Skeletal muscle satellite cell (primary cell): ENCODE measurements around the gene CBFA2T3.

ENCODE experiments used
- H3K27me3 ChIP-seq: 2 replicates; pipeline ENCODE4 v1.7.0; 2013; ENCODE audit warnings: low read length; ENCODE audit not compliant: control insufficient read depth, insufficient read depth
- H3K36me3 ChIP-seq: 2 replicates; pipeline ENCODE4 v1.7.0; 2013; ENCODE audit warnings: mild to moderate bottlenecking, control low read depth, low read length; ENCODE audit not compliant: insufficient read depth
- H3K4me1 ChIP-seq: 2 replicates; pipeline ENCODE4 v1.7.0; 2013; ENCODE audit warnings: low read length; ENCODE audit not compliant: control insufficient read depth, insufficient read depth
- H3K4me2 ChIP-seq: 2 replicates; pipeline ENCODE4 v1.7.0; 2013; ENCODE audit warnings: mild to moderate bottlenecking, low read length
- H3K4me3 ChIP-seq: 2 replicates; pipeline ENCODE4 v1.7.0; 2013; ENCODE audit warnings: low read length
- H3K9ac ChIP-seq: 2 replicates; pipeline ENCODE4 v1.7.0; 2013; ENCODE audit warnings: mild to moderate bottlenecking, low read depth, low read length, moderate library complexity
- H3K9me3 ChIP-seq: replicated peaks from 2 replicates; pipeline ENCODE4 v1.7.0; 2013; ENCODE audit warnings: mild to moderate bottlenecking, control low read depth, low read length

Gene CBFA2T3

GRCh38 chr16:88977812-88978607 lies 1.0 kb upstream of the CBFA2T3 start:
- no peaks in the 10 kb centered on the region for H3K36me3 ChIP-seq
- H3K4me1 ChIP-seq, result no peaks in the 10 kb centered on the region
- H3K9ac ChIP-seq, result no peak overlapping the region
- H3K4me3 ChIP-seq, result no peak overlapping the region
- peaks cover 12% of the 10 kb centered on the region for H3K27me3 ChIP-seq
- H3K9me3 ChIP-seq, result no peaks in the 10 kb centered on the region
- no peak overlapping the region for H3K4me2 ChIP-seq

- no peaks in the 10 kb centered on the region for H3K36me3 ChIP-seq
- no peaks in the 10 kb centered on the region for H3K9me3 ChIP-seq
- peaks cover 25% of the 10 kb centered on the region for H3K27me3 ChIP-seq
- no peak overlapping the region for H3K9ac ChIP-seq
- H3K4me1 ChIP-seq, result no peaks in the 10 kb centered on the region
- H3K4me2 ChIP-seq, result no peak overlapping the region
- H3K4me3 ChIP-seq, result no peak overlapping the region
These were observed 515 bp downstream of the CBFA2T3 start for GRCh38 chr16:88976366-88977017.

- no peaks in the 10 kb centered on the region for H3K4me1 ChIP-seq
- no peak overlapping the region for H3K4me2 ChIP-seq
- H3K36me3 ChIP-seq, result no peaks in the 10 kb centered on the region
- no peaks in the 10 kb centered on the region for H3K9me3 ChIP-seq
- H3K4me3 ChIP-seq, result no peak overlapping the region
- no peak overlapping the region for H3K9ac ChIP-seq
- peaks cover 26% of the 10 kb centered on the region for H3K27me3 ChIP-seq
These were observed 1.4 kb downstream of the CBFA2T3 start for GRCh38 chr16:88975511-88976061.

GRCh38 chr16:88974916-88975215 lies 2.1 kb downstream of the CBFA2T3 start:
- no peaks in the 10 kb centered on the region for H3K36me3 ChIP-seq
- no peaks in the 10 kb centered on the region for H3K9me3 ChIP-seq
- no peak overlapping the region for H3K9ac ChIP-seq
- H3K27me3 ChIP-seq, result peaks cover 33% of the 10 kb centered on the region
- no peak overlapping the region for H3K4me3 ChIP-seq
- no peak overlapping the region for H3K4me2 ChIP-seq
- H3K4me1 ChIP-seq, result no peaks in the 10 kb centered on the region

GRCh38 chr16:88974080-88974915 lies 2.7 kb downstream of the CBFA2T3 start:
- Histone ChIP-seq H3K27me3 (peaks cover 33% of the 10 kb centered on the region), H3K4me3 (no peak overlapping the region), H3K4me1 (no peaks in the 10 kb centered on the region)

GRCh38 chr16:88973415-88974050 lies 3.5 kb downstream of the CBFA2T3 start:
- H3K9ac ChIP-seq, result no peak overlapping the region
- peaks cover 33% of the 10 kb centered on the region for H3K27me3 ChIP-seq
- H3K36me3 ChIP-seq, result no peaks in the 10 kb centered on the region
- no peak overlapping the region for H3K4me2 ChIP-seq
- no peak overlapping the region for H3K4me3 ChIP-seq
- no peaks in the 10 kb centered on the region for H3K4me1 ChIP-seq
- H3K9me3 ChIP-seq, result no peaks in the 10 kb centered on the region

More at GRCh38 chr16:88974080-88974915, 2.7 kb downstream of the CBFA2T3 start:
- Histone ChIP-seq H3K4me2 (no peak overlapping the region), H3K9ac (no peak overlapping the region), H3K36me3 (no peaks in the 10 kb centered on the region), H3K9me3 (no peaks in the 10 kb centered on the region)

DNA sequence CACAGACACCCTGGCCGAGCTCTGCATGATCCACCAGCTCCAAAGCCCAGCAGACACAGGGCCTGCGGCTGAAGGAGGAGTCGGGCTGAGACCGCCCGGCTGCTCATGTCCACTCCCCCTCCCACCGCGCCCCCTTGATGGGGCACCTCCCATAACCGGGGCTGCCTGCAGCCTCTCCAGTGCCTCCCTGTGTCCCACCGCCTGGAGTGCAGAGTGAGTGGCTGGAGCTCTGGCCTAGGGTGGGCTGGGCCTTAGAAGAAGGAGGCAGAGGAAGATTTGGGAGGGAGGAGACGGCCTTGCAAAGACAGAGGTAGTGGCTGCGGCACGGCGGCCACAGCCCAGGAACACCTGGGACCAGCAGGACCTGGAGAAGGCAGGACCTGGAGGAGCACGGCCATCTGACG lies 4.0 kb downstream of the CBFA2T3 start:
- Histone ChIP-seq H3K36me3 (no peaks in the 10 kb centered on the region), H3K4me2 (no peak overlapping the region), H3K4me3 (no peak overlapping the region), H3K4me1 (no peaks in the 10 kb centered on the region), H3K9ac (no peak overlapping the region), H3K27me3 (peaks cover 33% of the 10 kb centered on the region), H3K9me3 (no peaks in the 10 kb centered on the region)

DNA sequence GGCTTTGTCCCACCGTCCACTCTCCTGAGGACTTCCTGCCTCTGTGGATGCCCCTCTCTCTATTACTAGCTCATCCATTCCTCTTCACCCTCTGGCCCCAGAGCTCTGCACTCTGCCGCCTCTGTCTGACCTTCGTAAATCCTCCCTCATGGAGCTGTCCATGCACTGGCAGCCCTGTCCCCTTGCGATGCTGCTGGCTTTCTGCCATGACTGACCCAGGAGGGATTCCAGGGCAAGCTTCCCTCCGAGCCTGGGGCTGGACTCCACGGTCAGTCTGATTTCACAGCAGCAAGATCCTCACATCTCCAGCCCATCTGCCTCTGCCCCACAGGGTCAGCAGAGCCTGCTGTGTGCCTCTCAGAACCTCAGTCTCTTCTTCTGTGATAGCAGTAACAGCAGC lies 4.7 kb downstream of the CBFA2T3 start:
- no peaks in the 10 kb centered on the region for H3K36me3 ChIP-seq
- H3K4me1 ChIP-seq, result no peaks in the 10 kb centered on the region
- H3K9ac ChIP-seq, result no peak overlapping the region
- peaks cover 29% of the 10 kb centered on the region for H3K27me3 ChIP-seq
- no peak overlapping the region for H3K4me2 ChIP-seq
- H3K9me3 ChIP-seq, result no peaks in the 10 kb centered on the region
- no peak overlapping the region for H3K4me3 ChIP-seq

DNA sequence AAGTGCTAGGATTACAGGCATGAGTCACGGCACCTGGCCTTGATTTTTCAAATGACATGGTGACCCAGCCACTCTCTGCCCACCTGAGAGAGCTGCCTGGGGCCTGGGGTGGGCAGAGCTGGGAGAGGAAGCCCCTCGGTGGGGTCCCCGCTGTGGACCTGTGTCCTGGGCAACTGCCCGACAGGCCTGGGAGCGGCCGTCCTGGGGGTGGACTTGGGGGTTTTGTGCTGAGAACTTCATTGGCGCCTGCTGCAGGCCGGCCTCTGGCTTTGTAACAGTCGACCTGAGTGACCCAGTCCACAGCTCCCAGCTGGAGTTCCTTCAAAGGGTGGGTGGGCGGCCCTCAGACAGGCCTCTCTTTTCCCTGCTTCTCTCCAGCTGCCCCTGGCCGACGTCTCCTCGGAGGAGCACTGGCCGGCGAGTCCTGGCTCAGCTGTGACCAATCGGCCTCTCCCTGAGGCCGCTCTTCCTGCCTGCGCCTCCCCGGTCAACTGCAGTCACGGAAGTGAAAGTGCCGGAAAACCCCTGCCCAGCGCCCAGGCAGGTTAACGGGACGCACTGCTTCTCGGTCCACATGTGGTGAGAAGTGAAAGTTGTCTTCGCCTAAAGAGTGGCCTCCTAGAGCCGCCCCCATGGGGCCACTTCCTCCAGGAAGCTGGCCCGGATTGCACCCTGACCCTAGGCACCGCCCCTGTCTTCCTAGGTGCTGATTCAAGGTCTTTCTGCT lies 5.5 kb downstream of the CBFA2T3 start:
- H3K4me1 ChIP-seq, result no peaks in the 10 kb centered on the region
- H3K36me3 ChIP-seq, result no peaks in the 10 kb centered on the region
- H3K9ac ChIP-seq, result no peak overlapping the region
- H3K4me2 ChIP-seq, result no peak overlapping the region
- H3K4me3 ChIP-seq, result no peak overlapping the region
- H3K9me3 ChIP-seq, result no peaks in the 10 kb centered on the region
- peaks cover 28% of the 10 kb centered on the region for H3K27me3 ChIP-seq

DNA sequence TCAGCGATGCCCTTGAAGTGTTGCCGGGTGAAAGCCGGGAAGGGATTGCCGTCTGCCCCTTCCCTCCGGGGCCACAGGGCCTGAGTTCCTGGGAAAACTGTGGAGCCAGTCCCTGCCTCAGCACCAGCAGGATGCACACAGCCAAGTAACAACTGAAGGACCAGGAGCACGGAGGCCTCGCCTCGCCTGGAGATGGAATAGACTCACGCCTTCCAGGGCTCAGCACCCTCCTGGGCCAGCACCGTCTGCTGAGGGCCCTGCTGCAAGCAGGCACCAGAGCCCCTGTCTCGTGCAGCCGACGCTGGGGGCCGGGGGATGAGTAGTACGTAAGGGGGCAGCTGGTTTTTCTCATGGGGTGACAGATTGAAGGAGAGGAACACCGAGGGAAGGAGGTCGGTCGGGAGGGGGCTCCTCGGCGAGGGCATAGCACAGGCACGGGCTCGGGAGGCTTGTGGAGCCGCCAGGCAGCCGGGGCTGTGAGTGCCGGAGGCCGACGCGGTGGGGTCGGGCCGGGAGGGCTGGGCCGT lies 6.4 kb downstream of the CBFA2T3 start:
- no peak overlapping the region for H3K4me3 ChIP-seq
- H3K9ac ChIP-seq, result no peak overlapping the region
- H3K36me3 ChIP-seq, result no peaks in the 10 kb centered on the region
- H3K4me1 ChIP-seq, result no peaks in the 10 kb centered on the region
- H3K27me3 ChIP-seq, result peaks cover 36% of the 10 kb centered on the region
- no peaks in the 10 kb centered on the region for H3K9me3 ChIP-seq
- no peak overlapping the region for H3K4me2 ChIP-seq
